ENCODE data around the gene PPP1CA. TPM values are rescaled to one million over a fixed set of nuclear protein-coding genes. Genes with fewer than 3 reads are reported as not detected.
"Not testable (repeated sequence)": the region's sequence is repeated elsewhere in the genome, so short reads cannot be mapped to it uniquely, and the experiment has no call there.

PPP1CA gene
- total RNA-seq, 1 donor from 2014 or later = 163 TPM

GRCh38 chr11:67429722-67430121 is 28.1 kb upstream of the PPP1CA start:
- H3K36me3 Mint-ChIP-seq (ENCODE audit: unreplicated experiment) = no peaks in the 10 kb centered on the region
- peak overlapping the region; percentile 34 for H3K4me3 Mint-ChIP-seq (ENCODE audit: unreplicated experiment)

GRCh38 chr11:67429038-67429668 is 27.5 kb upstream of the PPP1CA start:
- TF ChIP-seq CTCF (IDR thresholded peaks at IDR 0.05; ENCODE audit: partially characterized antibody, unreplicated experiment) = no peak
- Mint-ChIP-seq H3K9me3 (ENCODE audit: unreplicated experiment) (peaks cover 6% of the 10 kb centered on the region), H3K4me3 (ENCODE audit: unreplicated experiment) (peak overlapping the region; percentile 99), H3K27me3 (ENCODE audit: unreplicated experiment) (peaks cover 2% of the 10 kb centered on the region), H3K36me3 (ENCODE audit: unreplicated experiment) (no peaks in the 10 kb centered on the region), H3K4me1 (ENCODE audit: low read depth, unreplicated experiment) (no peaks in the 10 kb centered on the region), H3K27ac (ENCODE audit: unreplicated experiment) (peak overlapping the region; percentile 94)
- peak; percentile 4 for DNase-seq

More at GRCh38 chr11:67429722-67430121, 28.1 kb upstream of the PPP1CA start:
- Mint-ChIP-seq H3K9me3 (ENCODE audit: unreplicated experiment) (peaks cover 6% of the 10 kb centered on the region), H3K27me3 (ENCODE audit: unreplicated experiment) (peaks cover 2% of the 10 kb centered on the region), H3K4me1 (ENCODE audit: low read depth, unreplicated experiment) (no peaks in the 10 kb centered on the region), H3K27ac (ENCODE audit: unreplicated experiment) (no peak overlapping the region)
- TF ChIP-seq CTCF (IDR thresholded peaks at IDR 0.05; ENCODE audit: partially characterized antibody, unreplicated experiment) = no peak
- DNase-seq = no peak

GRCh38 chr11:67428052-67429001 is 26.7 kb upstream of the PPP1CA start, which contains the start of gene RPS6KB2:
Gene RPS6KB2 (plus strand): TSS chr11:67428494. CDS start chr11:67428546, 52 bp downstream.
- Mint-ChIP-seq H3K9me3 (ENCODE audit: unreplicated experiment) (peaks cover 6% of the 10 kb centered on the region), H3K27me3 (ENCODE audit: unreplicated experiment) (peaks cover 2% of the 10 kb centered on the region), H3K27ac (ENCODE audit: unreplicated experiment) (peak within 1 kb of the TSS; percentile 94), H3K4me1 (ENCODE audit: low read depth, unreplicated experiment) (no peaks in the 10 kb centered on the region), H3K36me3 (ENCODE audit: unreplicated experiment) (no peaks in the 10 kb centered on the region), H3K4me3 (ENCODE audit: unreplicated experiment) (peak within 1 kb of the TSS; percentile 99)
- TF ChIP-seq CTCF (IDR thresholded peaks at IDR 0.05; ENCODE audit: partially characterized antibody, unreplicated experiment) = no peak
- peak; percentile 99 for DNase-seq

- not testable (repeated sequence) for H3K9me3 Mint-ChIP-seq (ENCODE audit: unreplicated experiment); H3K4me1 Mint-ChIP-seq (ENCODE audit: low read depth, unreplicated experiment); DNase-seq; H3K27me3 Mint-ChIP-seq (ENCODE audit: unreplicated experiment); H3K36me3 Mint-ChIP-seq (ENCODE audit: unreplicated experiment)
- peak overlapping the region; percentile 92 for H3K27ac Mint-ChIP-seq (ENCODE audit: unreplicated experiment)
- H3K4me3 Mint-ChIP-seq (ENCODE audit: unreplicated experiment) = peak overlapping the region; percentile 99
Measured at GRCh38 chr11:67427364-67427859, 25.8 kb upstream of the PPP1CA start.

- H3K27ac Mint-ChIP-seq (ENCODE audit: unreplicated experiment) = no peak overlapping the region
- peak; percentile 15 for DNase-seq
- H3K4me3 Mint-ChIP-seq (ENCODE audit: unreplicated experiment) = no peak overlapping the region
- peaks cover 7% of the 10 kb centered on the region for H3K9me3 Mint-ChIP-seq (ENCODE audit: unreplicated experiment)
- H3K36me3 Mint-ChIP-seq (ENCODE audit: unreplicated experiment) = no peaks in the 10 kb centered on the region
- no peak for TF ChIP-seq CTCF (IDR thresholded peaks at IDR 0.05; ENCODE audit: partially characterized antibody, unreplicated experiment)
- peaks cover 4% of the 10 kb centered on the region for H3K27me3 Mint-ChIP-seq (ENCODE audit: unreplicated experiment)
- no peaks in the 10 kb centered on the region for H3K4me1 Mint-ChIP-seq (ENCODE audit: low read depth, unreplicated experiment)
Measured at GRCh38 chr11:67423891-67424613, 22.4 kb upstream of the PPP1CA start.

Data from glutamatergic neuron (in vitro differentiated cells).